Gastrocnemius medialis (tissue), 4 donors: ENCODE data around the gene SCAANT1.

ENCODE experiments used
- POLR2A ChIP-seq, 2 donors: fragments of 450-650 bp; IDR thresholded peaks; one replicate each; pipeline ENCODE4 v1.6.1; 2017; ENCODE audit warnings: antibody characterized with exemption in 2 of 2, mild to moderate bottlenecking in 2 of 2, moderate library complexity in 2 of 2
- TF ChIP-seq, protein P1 (sequence below), 5 experiments: fragments of 450-650 bp in 3 of 5; fragments of 200-600 bp in 2 of 5; sonication (generic) in 2 of 5; IDR thresholded peaks in 4 of 5; conservative IDR thresholded peaks in 1 of 5; 1 replicate in 4 of 5; 2 replicates in 1 of 5; pipeline ENCODE4 v1.5.1; 2016 to 2019; ENCODE audit warnings: antibody characterized with exemption in 5 of 5, mild to moderate bottlenecking in 3 of 5, moderate library complexity in 3 of 5

DNA sequence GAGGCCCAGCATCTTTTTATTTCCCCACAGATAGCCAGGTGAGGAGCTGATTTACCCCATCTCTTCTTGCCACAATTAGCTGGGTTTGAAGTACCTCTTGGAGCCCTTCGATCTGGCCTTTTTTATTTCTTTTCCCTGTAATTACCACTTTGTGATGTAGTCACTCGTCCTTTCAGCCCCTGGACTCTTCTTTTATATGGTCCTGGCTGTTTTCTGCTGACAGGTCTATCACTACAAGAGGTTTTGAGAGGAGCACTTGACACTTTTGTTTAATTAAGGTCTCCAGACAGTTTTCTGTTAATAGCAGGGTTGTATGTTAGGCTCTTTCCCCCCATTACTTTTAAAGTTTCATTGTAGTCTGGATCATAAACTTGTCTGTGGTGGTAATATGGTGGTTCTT, 36.7 kb downstream of the SCAANT1 start:
- TF ChIP-seq, protein P1, sequence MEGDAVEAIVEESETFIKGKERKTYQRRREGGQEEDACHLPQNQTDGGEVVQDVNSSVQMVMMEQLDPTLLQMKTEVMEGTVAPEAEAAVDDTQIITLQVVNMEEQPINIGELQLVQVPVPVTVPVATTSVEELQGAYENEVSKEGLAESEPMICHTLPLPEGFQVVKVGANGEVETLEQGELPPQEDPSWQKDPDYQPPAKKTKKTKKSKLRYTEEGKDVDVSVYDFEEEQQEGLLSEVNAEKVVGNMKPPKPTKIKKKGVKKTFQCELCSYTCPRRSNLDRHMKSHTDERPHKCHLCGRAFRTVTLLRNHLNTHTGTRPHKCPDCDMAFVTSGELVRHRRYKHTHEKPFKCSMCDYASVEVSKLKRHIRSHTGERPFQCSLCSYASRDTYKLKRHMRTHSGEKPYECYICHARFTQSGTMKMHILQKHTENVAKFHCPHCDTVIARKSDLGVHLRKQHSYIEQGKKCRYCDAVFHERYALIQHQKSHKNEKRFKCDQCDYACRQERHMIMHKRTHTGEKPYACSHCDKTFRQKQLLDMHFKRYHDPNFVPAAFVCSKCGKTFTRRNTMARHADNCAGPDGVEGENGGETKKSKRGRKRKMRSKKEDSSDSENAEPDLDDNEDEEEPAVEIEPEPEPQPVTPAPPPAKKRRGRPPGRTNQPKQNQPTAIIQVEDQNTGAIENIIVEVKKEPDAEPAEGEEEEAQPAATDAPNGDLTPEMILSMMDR (IDR thresholded peaks at IDR 0.05 in 4 of 5, conservative IDR thresholded peaks at IDR 0.05 in 1 of 5), result no peak
- TF ChIP-seq POLR2A (IDR thresholded peaks at IDR 0.05), result no peak
